A673 (cell line): Measurements from ENCODE around the gene AKAP6. TPM values are rescaled to one million over a fixed set of nuclear protein-coding genes. Genes with fewer than 3 reads are reported as not detected.
A peak's percentile ranks its signal among the peaks of the same experiment; 100 is the strongest.

Experiments
- BruUV-seq: library from RNA; stranded (reverse); fragments of 400-500 nt; replicated peaks from 2 replicates; lab custom pipeline; 2021; lab: Mats Ljungman, UMichigan
- CTCF ChIA-PET: fragments of 300-600 bp; sonication (Branson Sonifier 250); formaldehyde crosslinking; loops from one replicate; lab custom pipeline; 2022; ENCODE audit warnings: antibody characterized with exemption; lab: Charles Lee
- POLR2A ChIA-PET: fragments of 300-600 bp; sonication (Branson Sonifier 250); formaldehyde crosslinking; loops from one replicate; lab custom pipeline; 2022; ENCODE audit warnings: antibody characterized with exemption; ENCODE audit not compliant: low non-redundant PET; lab: Charles Lee
- DNase-seq: peaks from one replicate; pipeline ENCODE4 v3.0.0-alpha.2; 2015; ENCODE audit warnings: low spot score
- H3K27ac ChIP-seq: fragments of 200-600 bp; sonication (generic); 2 replicates; pipeline ENCODE4 v1.5.1; 2016; ENCODE audit warnings: mixed run types, low read depth, mild to moderate bottlenecking, mixed read lengths, antibody characterized with exemption, low read length; ENCODE audit not compliant: poor library complexity, severe bottlenecking
- H3K27me3 ChIP-seq: fragments of 200-600 bp; sonication (generic); replicated peaks from 2 replicates; pipeline ENCODE4 v1.6.1; 2017; ENCODE audit warnings: mixed run types, low read depth, mild to moderate bottlenecking, mixed read lengths, antibody characterized with exemption, low read length; ENCODE audit not compliant: insufficient read depth, poor library complexity
- H3K36me3 ChIP-seq: fragments of 200-600 bp; sonication (generic); 2 replicates; pipeline ENCODE4 v1.6.1; 2016; ENCODE audit warnings: mixed run types, mild to moderate bottlenecking, mixed read lengths, antibody characterized with exemption, low read length; ENCODE audit not compliant: insufficient read depth, poor library complexity, severe bottlenecking
- H3K4me1 ChIP-seq: fragments of 200-600 bp; sonication (generic); 2 replicates; pipeline ENCODE4 v1.6.1; 2017; ENCODE audit warnings: mixed run types, mild to moderate bottlenecking, mixed read lengths, antibody characterized with exemption, low read length; ENCODE audit not compliant: insufficient read depth, poor library complexity, severe bottlenecking
- H3K4me3 ChIP-seq: fragments of 200-600 bp; sonication (generic); 2 replicates; pipeline ENCODE4 v1.5.1; 2016; ENCODE audit warnings: low read depth, mixed run types, mild to moderate bottlenecking, mixed read lengths, low read length; ENCODE audit not compliant: poor library complexity, severe bottlenecking
- H3K9me3 ChIP-seq: fragments of 200-600 bp; sonication (generic); 2 replicates; pipeline ENCODE4 v1.6.1; 2016; ENCODE audit warnings: mixed run types, low read depth, mild to moderate bottlenecking, mixed read lengths, antibody characterized with exemption, low read length; ENCODE audit not compliant: poor library complexity, severe bottlenecking
- CTCF ChIP-seq: fragments of 300-800, 200-600 bp; sonication (generic); conservative IDR thresholded peaks from 2 replicates; pipeline ENCODE4 v1.5.1; 2017; ENCODE audit warnings: low read depth, mild to moderate bottlenecking, antibody characterized with exemption, low read length, moderate library complexity, mixed read lengths
- EZH2 ChIP-seq: fragments of 200-600 bp; sonication (generic); IDR thresholded peaks from 2 replicates; pipeline ENCODE4 v1.6.1; 2017; ENCODE audit warnings: borderline replicate concordance, low read depth, mild to moderate bottlenecking, mixed read lengths, antibody characterized with exemption, low read length; ENCODE audit not compliant: poor library complexity, severe bottlenecking
- intact Hi-C: fragments of 100-400 bp; cut with micrococcal nuclease; formaldehyde crosslinking; loops from one replicate; pipeline ENCODE4 v1.10.0; 2022; ENCODE audit not compliant: unreplicated experiment
- total RNA-seq: library from RNA; stranded (reverse); gene quantifications from 2 replicates; pipeline ENCODE4 v1.2.3, GENCODE V29; 2021

AKAP6 gene
- total RNA-seq, 1 experiment from 2014 or later = 0.73 TPM

- DNase-seq = peak; percentile 4
- Histone ChIP-seq H3K9me3 (no peaks in the 10 kb centered on the region), H3K27ac (no peak overlapping the region), H3K4me3 (no peak overlapping the region), H3K27me3 (no peaks in the 10 kb centered on the region), H3K4me1 (no peaks in the 10 kb centered on the region), H3K36me3 (no peaks in the 10 kb centered on the region)
- no peak for TF ChIP-seq CTCF
- no peak for TF ChIP-seq EZH2
- intact Hi-C loops = no loop called here
- ChIA-PET CTCF (no interaction called here), POLR2A (no interaction called here)
- no TSS peak for BruUV-seq
Observed at GRCh38 chr14:32481707-32482106, 152.6 kb downstream of the AKAP6 start.

- intact Hi-C loops = no loop called here
- no peak for TF ChIP-seq CTCF
- no peak for TF ChIP-seq EZH2
- Histone ChIP-seq H3K27me3 (peaks cover 3% of the 10 kb centered on the region), H3K27ac (no peak overlapping the region), H3K4me1 (no peaks in the 10 kb centered on the region), H3K36me3 (no peaks in the 10 kb centered on the region), H3K4me3 (no peak overlapping the region), H3K9me3 (no peaks in the 10 kb centered on the region)
- no TSS peak for BruUV-seq
- DNase-seq = no peak
- ChIA-PET POLR2A (no interaction called here), CTCF (no interaction called here)
Observed at GRCh38 chr14:32491416-32492016, 162.4 kb downstream of the AKAP6 start.

GRCh38 chr14:32492457-32492856 is 163.4 kb downstream of the AKAP6 start:
- Histone ChIP-seq H3K4me3 (no peak overlapping the region), H3K9me3 (no peaks in the 10 kb centered on the region), H3K27me3 (peaks cover 3% of the 10 kb centered on the region), H3K27ac (no peak overlapping the region), H3K36me3 (no peaks in the 10 kb centered on the region), H3K4me1 (no peaks in the 10 kb centered on the region)
- ChIA-PET POLR2A (no interaction called here), CTCF (no interaction called here)
- no peak for TF ChIP-seq CTCF
- TF ChIP-seq EZH2 = no peak
- no peak for DNase-seq
- intact Hi-C loops = no loop called here
- no TSS peak for BruUV-seq
